ENCODE data around the gene DNAJA2. TPM values are rescaled to one million over a fixed set of nuclear protein-coding genes. Genes with fewer than 3 reads are reported as not detected.

Gene DNAJA2
- total RNA-seq, 1 donor from 2014 or later, result 55.4 TPM

GRCh38 chr16:46926470-46927225, 46.8 kb downstream of the DNAJA2 start:
- DNase-seq, result no peak

GRCh38 chr16:46924402-46924801, 49.1 kb downstream of the DNAJA2 start:
- DNase-seq, result no peak

GRCh38 chr16:46923513-46924295, 49.8 kb downstream of the DNAJA2 start:
- DNase-seq, result no peak

GRCh38 chr16:46922239-46922638, 51.2 kb downstream of the DNAJA2 start:
- DNase-seq, result no peak

- DNase-seq, result no peak
These were observed 52.9 kb downstream of the DNAJA2 start for GRCh38 chr16:46920402-46921068.

- DNase-seq, result no peak
These were observed 54.3 kb downstream of the DNAJA2 start for GRCh38 chr16:46918905-46919792.

- no peak for DNase-seq
These were observed 55.1 kb downstream of the DNAJA2 start for GRCh38 chr16:46918400-46918799.

- no peak for DNase-seq
These were observed 56.5 kb downstream of the DNAJA2 start for GRCh38 chr16:46916980-46917379.

- DNase-seq, result no peak
These were observed 57.9 kb downstream of the DNAJA2 start for GRCh38 chr16:46915483-46916025.

- no peak for DNase-seq
These were observed 58.8 kb downstream of the DNAJA2 start for GRCh38 chr16:46914556-46915201.

GRCh38 chr16:46911650-46912049, 61.8 kb downstream of the DNAJA2 start:
- DNase-seq, result no peak

- DNase-seq, result no peak
These were observed 62.4 kb downstream of the DNAJA2 start for GRCh38 chr16:46911038-46911437.

GRCh38 chr16:46908540-46909372, 64.7 kb downstream of the DNAJA2 start:
- DNase-seq, result peak; percentile 87

GRCh38 chr16:46907061-46907774, 66.3 kb downstream of the DNAJA2 start:
- DNase-seq, result no peak

- no peak for DNase-seq
These were observed 67.0 kb downstream of the DNAJA2 start for GRCh38 chr16:46906360-46907060.
